ENCODE results near the gene EFTUD2. TPM values are rescaled to one million over a fixed set of nuclear protein-coding genes. Genes with fewer than 3 reads are reported as not detected.

EFTUD2 gene
- total and polyA plus RNA-seq, 2 of the 4 experiments (the other 2 are of a cell fraction): 72.5 to 126 TPM

- Histone ChIP-seq H2AK9ac (replicated peaks; ENCODE audit: low read depth, low read length, poor library complexity) (peak overlapping the region; percentile 25), H3K9me1 (ENCODE audit: insufficient read depth, low read length) (no peaks in the 10 kb centered on the region), H3K27ac (ENCODE audit: insufficient read depth, low read length) (no peak overlapping the region), H3K18ac (ENCODE audit: low read depth, low read length) (no peak overlapping the region), H3K4ac (ENCODE audit: low read depth, low read length) (no peak overlapping the region), H2BK5ac (ENCODE audit: low read depth, low read length, poor library complexity, severe bottlenecking) (no peak overlapping the region), H3K14ac (replicated peaks; ENCODE audit: low read depth, low read length) (no peak overlapping the region), H3K79me1 (ENCODE audit: low read depth in 1 of 2, low read length in 2 of 2) (no peaks in the 10 kb centered on the region), H2AK5ac (ENCODE audit: low read depth, low read length) (peak overlapping the region; percentile 51; the same call in 1 of the 2 replicates), H4K91ac (ENCODE audit: insufficient read depth, low read depth, low read length) (no peak overlapping the region), H3K27me3 (ENCODE audit: control insufficient read depth, insufficient read depth, low read length) (peaks cover 5% of the 10 kb centered on the region; the same call in 1 of the 2 replicates), H3K56ac (ENCODE audit: extremely low read depth, insufficient read depth, low read length) (no peak overlapping the region), H4K5ac (ENCODE audit: low read depth, low read length) (no peak overlapping the region), H3K9me3 (ENCODE audit: control insufficient read depth, insufficient read depth, low read length) (no peaks in the 10 kb centered on the region), H2BK120ac (ENCODE audit: low read depth, low read length) (no peak overlapping the region), H3K9ac (ENCODE audit: low read depth, low read length) (no peak overlapping the region), H2BK20ac (ENCODE audit: low read depth, low read length) (no peak overlapping the region), H3K4me2 (ENCODE audit: low read depth, low read length) (no peak overlapping the region), H4K8ac (ENCODE audit: low read depth in 2 of 2, low read length in 2 of 2) (no peak overlapping the region), H3K23ac (ENCODE audit: low read depth, low read length) (no peak overlapping the region), H3K4me1 (ENCODE audit: control insufficient read depth, insufficient read depth, low read length) (peaks cover 9% of the 10 kb centered on the region; the same call in 1 of the 2 replicates), H3K4me3 (ENCODE audit: insufficient read depth, low read depth, low read length) (no peak overlapping the region), H4K20me1 (ENCODE audit: insufficient read depth, low read length) (no peaks in the 10 kb centered on the region), H3K36me3 (ENCODE audit: control insufficient read depth, insufficient read depth, low read length) (no peaks in the 10 kb centered on the region), H2BK15ac (ENCODE audit: low read depth, low read length) (no peak overlapping the region), H2AFZ (replicated peaks; ENCODE audit: low read length, poor library complexity) (no peak overlapping the region)
- BruUV-seq (replicated peaks): no TSS peak
- DNase-seq (no peak), ATAC-seq (ENCODE audit: low read depth) (no peak)
- POLR2A ChIA-PET (ENCODE audit: unreplicated experiment): no interaction called here
- CTCF ChIA-PET: interaction anchor here (0.7 to 6.6 kb wide), 5 partner anchors 93 to 179 kb away, joined by 3 to 62 read pairs (median 4); no protein-coding TSS in a partner anchor
- dilution Hi-C loops (cut with HindIII; ENCODE audit: low sequenced_read_pairs, unreplicated experiment): no loop called here
- in situ Hi-C loops (cut with MboI; ENCODE audit: low sequenced_read_pairs): no loop called here
- 96% methylated on average over 4 of the region's 7 CpGs; no CpG with 5 or more reads in 1 of the 2 experiments for WGBS, 2 experiments (ENCODE audit: extremely low coverage in 2 of 2, insufficient read length in 1 of 2)
- intact Hi-C loops (cut with micrococcal nuclease): loop anchor here (1.0 kb wide), 3 partner anchors 102 to 213 kb away; no protein-coding TSS in a partner anchor
- TF ChIP-seq MAFK (IDR thresholded peaks at IDR 0.05; ENCODE audit: low read depth, low read length): no peak
Observed at GRCh38 chr17:44920565-44920940, 21.3 kb upstream of the EFTUD2 start.

All from IMR-90 (cell line).